ENCODE data around the gene HAGHL.
"Not testable (repeated sequence)": the region's sequence is repeated elsewhere in the genome, so short reads cannot be mapped to it uniquely, and the experiment has no call there.

The HAGHL gene

GRCh38 chr16:760545-761343 lies 33.8 kb downstream of the HAGHL start, which contains the start of gene MSLN:
MSLN (plus strand) TSS chr16:760734; CDS start chr16:762681, 1,947 bp downstream.
- DNase-seq = no peak

GRCh38 chr16:761625-762513 lies 35.0 kb downstream of the HAGHL start:
- no peak for DNase-seq

GRCh38 chr16:762595-763268 lies 35.8 kb downstream of the HAGHL start:
- DNase-seq = no peak

- no peak for DNase-seq
Observed at GRCh38 chr16:763369-764183, 36.7 kb downstream of the HAGHL start.

- no peak for DNase-seq
Observed at GRCh38 chr16:764184-764750, 37.4 kb downstream of the HAGHL start.

GRCh38 chr16:764848-765487 lies 38.1 kb downstream of the HAGHL start:
- DNase-seq = no peak

- DNase-seq = no peak
Observed at GRCh38 chr16:765488-765865, 38.6 kb downstream of the HAGHL start.

GRCh38 chr16:766008-766819 lies 39.3 kb downstream of the HAGHL start:
- no peak for DNase-seq

GRCh38 chr16:766820-767640 lies 40.1 kb downstream of the HAGHL start:
- no peak for DNase-seq

GRCh38 chr16:767743-768235 lies 40.9 kb downstream of the HAGHL start:
- no peak for DNase-seq

GRCh38 chr16:768428-768827 lies 41.5 kb downstream of the HAGHL start:
- DNase-seq = no peak

- DNase-seq = no peak
Observed at GRCh38 chr16:769184-769784, 42.4 kb downstream of the HAGHL start.

GRCh38 chr16:769934-770333 lies 43.0 kb downstream of the HAGHL start:
- no peak for DNase-seq

GRCh38 chr16:770411-770810 lies 43.5 kb downstream of the HAGHL start:
- DNase-seq = no peak

GRCh38 chr16:772959-773358 lies 46.1 kb downstream of the HAGHL start:
- DNase-seq = no peak

- DNase-seq = no peak
Observed at GRCh38 chr16:774086-775001, 47.4 kb downstream of the HAGHL start.

GRCh38 chr16:775236-775796 lies 48.4 kb downstream of the HAGHL start:
- DNase-seq = no peak

- not testable (repeated sequence) for DNase-seq
Observed at GRCh38 chr16:776298-776697, 49.4 kb downstream of the HAGHL start.
